ENCODE measurements around the gene ADAMTS17. TPM values are rescaled to one million over a fixed set of nuclear protein-coding genes. Genes with fewer than 3 reads are reported as not detected.

The ADAMTS17 gene, protein sequence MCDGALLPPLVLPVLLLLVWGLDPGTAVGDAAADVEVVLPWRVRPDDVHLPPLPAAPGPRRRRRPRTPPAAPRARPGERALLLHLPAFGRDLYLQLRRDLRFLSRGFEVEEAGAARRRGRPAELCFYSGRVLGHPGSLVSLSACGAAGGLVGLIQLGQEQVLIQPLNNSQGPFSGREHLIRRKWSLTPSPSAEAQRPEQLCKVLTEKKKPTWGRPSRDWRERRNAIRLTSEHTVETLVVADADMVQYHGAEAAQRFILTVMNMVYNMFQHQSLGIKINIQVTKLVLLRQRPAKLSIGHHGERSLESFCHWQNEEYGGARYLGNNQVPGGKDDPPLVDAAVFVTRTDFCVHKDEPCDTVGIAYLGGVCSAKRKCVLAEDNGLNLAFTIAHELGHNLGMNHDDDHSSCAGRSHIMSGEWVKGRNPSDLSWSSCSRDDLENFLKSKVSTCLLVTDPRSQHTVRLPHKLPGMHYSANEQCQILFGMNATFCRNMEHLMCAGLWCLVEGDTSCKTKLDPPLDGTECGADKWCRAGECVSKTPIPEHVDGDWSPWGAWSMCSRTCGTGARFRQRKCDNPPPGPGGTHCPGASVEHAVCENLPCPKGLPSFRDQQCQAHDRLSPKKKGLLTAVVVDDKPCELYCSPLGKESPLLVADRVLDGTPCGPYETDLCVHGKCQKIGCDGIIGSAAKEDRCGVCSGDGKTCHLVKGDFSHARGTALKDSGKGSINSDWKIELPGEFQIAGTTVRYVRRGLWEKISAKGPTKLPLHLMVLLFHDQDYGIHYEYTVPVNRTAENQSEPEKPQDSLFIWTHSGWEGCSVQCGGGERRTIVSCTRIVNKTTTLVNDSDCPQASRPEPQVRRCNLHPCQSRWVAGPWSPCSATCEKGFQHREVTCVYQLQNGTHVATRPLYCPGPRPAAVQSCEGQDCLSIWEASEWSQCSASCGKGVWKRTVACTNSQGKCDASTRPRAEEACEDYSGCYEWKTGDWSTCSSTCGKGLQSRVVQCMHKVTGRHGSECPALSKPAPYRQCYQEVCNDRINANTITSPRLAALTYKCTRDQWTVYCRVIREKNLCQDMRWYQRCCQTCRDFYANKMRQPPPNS
- total RNA-seq: 1 to 10 TPM; 5.6 to 7.3 TPM

DNA sequence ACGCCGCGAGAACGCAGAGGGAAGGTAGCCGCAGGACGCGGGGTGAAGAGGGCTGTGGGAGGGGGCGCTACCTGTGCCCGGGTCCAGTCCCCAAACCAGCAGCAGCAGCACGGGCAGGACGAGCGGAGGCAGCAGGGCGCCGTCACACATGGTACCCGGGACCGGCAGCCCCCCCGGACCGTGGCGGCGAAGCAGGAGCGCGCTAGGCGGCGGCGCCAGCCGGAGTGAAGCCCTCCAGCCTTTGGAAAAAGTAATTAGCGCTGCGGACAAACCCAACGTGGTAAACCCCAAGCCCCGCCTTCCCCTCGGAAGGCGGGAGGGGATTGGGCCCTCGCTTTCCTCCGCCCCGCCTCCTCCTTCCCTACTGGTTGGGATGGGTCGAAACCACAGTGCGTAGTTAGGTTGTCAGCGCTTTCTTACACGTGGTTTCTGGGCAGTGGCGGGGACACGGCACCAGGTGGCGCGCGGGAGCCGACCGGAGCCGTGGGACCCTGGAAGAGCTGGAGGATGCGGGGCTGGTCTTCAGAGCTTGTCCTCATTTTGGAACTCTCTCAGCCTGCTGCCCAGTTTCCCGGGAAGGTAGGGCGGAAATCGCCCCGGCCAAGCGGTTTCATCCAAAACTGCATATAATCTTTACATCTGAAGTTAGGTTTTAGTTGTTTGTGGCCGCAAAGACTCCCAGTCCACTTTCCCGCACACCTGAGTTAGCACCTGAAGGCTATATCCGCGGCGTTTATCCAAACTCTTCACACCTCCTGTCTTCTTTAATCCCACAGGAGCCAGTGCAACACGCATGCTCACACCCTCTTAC, at the start of gene ADAMTS17:
ADAMTS17 (minus strand) TSS at position 226 of the 811 bp plus-strand sequence; CDS start at position 150, 76 bp downstream.
- H3K4me3 Mint-ChIP-seq: peak within 1 kb of the TSS; percentile 45
- POLR2A ChIA-PET: interaction anchor here (0.5 to 1.2 kb wide), 3 partner anchors 11 to 910 kb away, joined by 3 to 4 read pairs (median 3); partner anchors contain the start of gene CHSY1
- peaks cover 16% of the 10 kb centered on the region for H3K4me1 Mint-ChIP-seq
- peaks cover 17% of the 10 kb centered on the region for H3K27me3 Mint-ChIP-seq
- ATAC-seq (ENCODE audit: low read depth) (peak; percentile 93), DNase-seq (peak; percentile 91)
- no peaks in the 10 kb centered on the region for H3K36me3 Mint-ChIP-seq
- no peaks in the 10 kb centered on the region for H3K9me3 Mint-ChIP-seq
- H3K27ac Mint-ChIP-seq: no peak within 1 kb of the TSS

DNA sequence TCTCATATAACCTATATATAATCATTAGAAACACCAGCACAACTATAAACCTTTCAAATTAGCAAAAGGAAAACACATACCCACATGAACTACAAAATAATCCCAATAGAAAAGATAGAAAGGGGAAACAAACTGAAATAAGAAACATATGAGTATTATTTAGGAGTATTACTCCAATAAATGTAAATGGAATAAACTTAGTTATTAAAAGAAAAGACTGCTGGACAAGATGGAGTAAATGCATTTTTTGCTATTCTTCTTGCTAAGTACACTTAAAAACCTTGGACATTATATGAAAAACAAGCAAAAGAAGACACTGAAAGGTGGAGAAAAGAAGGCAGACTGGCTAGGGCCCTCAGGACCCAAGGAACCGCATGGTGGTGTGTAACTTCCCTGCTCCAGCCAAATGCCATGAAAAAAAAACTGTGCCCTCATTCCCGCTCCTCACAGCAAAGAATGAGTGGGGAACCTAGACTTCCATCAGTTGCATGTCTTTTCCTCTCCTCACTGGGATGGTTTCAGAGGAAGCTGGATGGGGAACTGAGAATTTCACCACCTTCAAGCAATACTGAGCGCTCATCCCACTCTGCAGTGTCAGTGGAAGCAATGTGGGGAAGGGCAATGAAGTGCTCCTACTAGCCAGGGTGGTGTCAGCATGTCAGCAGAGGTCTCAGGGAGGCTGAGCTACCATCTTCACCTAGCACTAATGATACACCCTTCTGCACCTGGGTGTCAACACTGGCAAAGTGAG, 43.7 kb upstream of the ADAMTS17 start:
- Mint-ChIP-seq H3K27ac (no peak overlapping the region), H3K4me1 (no peaks in the 10 kb centered on the region), H3K4me3 (no peak overlapping the region), H3K36me3 (peaks cover 7% of the 10 kb centered on the region), H3K27me3 (no peaks in the 10 kb centered on the region), H3K9me3 (peaks cover 17% of the 10 kb centered on the region)
- POLR2A ChIA-PET: no interaction called here
- no peak for ATAC-seq (ENCODE audit: low read depth)
- DNase-seq: no peak

DNA sequence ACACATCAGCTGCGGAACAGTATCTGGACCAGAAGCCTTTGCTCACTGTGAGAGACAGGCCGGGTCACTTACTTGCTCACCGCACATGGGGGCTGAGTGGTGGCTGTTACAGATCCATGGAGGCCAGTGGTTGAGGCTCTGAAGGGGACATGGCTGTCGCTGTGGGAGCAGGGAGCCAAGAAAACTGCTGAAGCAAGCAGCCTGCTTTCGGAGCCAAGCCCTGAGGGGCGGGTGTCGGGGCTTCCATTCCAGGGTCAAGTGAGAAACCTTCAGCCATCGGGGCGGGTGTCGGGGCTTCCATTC, 42.3 kb upstream of the ADAMTS17 start:
- Mint-ChIP-seq H3K4me1 (no peaks in the 10 kb centered on the region), H3K27ac (no peak overlapping the region), H3K9me3 (peaks cover 19% of the 10 kb centered on the region), H3K27me3 (no peaks in the 10 kb centered on the region), H3K36me3 (peaks cover 7% of the 10 kb centered on the region), H3K4me3 (no peak overlapping the region)
- DNase-seq (no peak), ATAC-seq (ENCODE audit: low read depth) (no peak)
- POLR2A ChIA-PET: no interaction called here

DNA sequence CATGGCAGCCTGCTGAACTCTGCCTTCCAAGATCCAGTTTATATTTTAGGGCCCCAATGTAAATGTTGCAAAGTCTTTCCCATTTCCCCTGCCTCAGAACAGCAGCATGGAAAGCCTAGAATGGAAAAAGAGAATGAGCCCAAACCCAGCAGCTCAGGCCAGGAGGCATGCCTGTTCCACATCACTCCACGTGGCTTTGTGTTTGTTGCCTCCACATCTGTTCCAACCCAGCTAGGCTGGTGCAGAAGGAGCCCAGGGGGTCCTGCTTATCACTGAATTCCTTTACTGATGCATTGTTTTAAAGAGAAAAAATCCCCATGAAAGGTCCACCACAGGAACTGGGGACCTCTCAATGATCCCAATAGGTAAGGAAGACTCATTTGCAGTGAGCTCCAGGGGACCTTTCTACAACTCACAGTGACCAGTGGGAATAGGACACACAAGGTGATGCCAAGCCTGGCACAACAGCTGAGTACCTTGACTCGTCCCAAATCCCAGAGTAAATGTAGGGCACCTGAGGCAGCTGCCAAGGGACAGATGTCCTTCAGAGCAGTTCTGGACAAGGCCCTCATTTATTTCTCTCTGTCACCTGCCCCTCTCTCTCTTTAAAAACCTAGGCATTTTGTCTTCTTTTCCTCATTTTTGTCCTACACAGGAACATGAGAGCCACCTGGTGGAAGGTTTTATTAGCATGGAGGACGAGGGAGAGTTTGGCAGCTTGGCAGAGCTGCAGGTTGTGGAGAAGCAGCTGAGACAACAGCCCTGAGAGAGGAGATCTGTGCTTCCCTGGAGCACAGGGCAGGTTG, 41.7 kb upstream of the ADAMTS17 start:
- no peaks in the 10 kb centered on the region for H3K27me3 Mint-ChIP-seq
- peaks cover 7% of the 10 kb centered on the region for H3K36me3 Mint-ChIP-seq
- H3K9me3 Mint-ChIP-seq: peaks cover 19% of the 10 kb centered on the region
- H3K4me1 Mint-ChIP-seq: no peaks in the 10 kb centered on the region
- H3K27ac Mint-ChIP-seq: no peak overlapping the region
- POLR2A ChIA-PET: no interaction called here
- DNase-seq (no peak), ATAC-seq (ENCODE audit: low read depth) (no peak)
- H3K4me3 Mint-ChIP-seq: no peak overlapping the region

DNA sequence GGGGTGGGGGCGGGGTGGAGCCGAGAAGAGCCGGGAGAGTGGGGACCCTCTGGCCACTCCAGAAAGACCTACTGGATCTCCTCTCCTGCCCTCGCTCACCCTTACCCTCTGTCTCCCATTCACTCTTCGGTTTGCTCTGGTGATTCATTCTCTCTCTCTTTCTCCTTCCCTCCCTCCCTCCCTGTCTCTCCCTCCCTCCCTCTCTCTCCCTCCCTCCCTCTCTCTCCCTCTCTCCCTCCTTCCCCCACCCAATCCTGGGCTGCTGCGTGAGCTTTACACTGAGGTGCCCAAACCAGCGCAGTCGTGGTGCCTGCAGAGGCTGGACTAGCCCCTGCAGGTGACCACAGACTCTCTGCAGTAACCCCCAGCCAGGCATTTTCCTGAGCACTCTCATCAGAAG, 32.2 kb upstream of the ADAMTS17 start:
- peaks cover 44% of the 10 kb centered on the region for H3K27me3 Mint-ChIP-seq
- peaks cover 1% of the 10 kb centered on the region for H3K36me3 Mint-ChIP-seq
- POLR2A ChIA-PET: no interaction called here
- peak overlapping the region; percentile 51 for H3K4me3 Mint-ChIP-seq
- H3K9me3 Mint-ChIP-seq: peaks cover 4% of the 10 kb centered on the region
- H3K4me1 Mint-ChIP-seq: peaks cover 1% of the 10 kb centered on the region
- no peak overlapping the region for H3K27ac Mint-ChIP-seq
- DNase-seq (no peak), ATAC-seq (ENCODE audit: low read depth) (no peak)

DNA sequence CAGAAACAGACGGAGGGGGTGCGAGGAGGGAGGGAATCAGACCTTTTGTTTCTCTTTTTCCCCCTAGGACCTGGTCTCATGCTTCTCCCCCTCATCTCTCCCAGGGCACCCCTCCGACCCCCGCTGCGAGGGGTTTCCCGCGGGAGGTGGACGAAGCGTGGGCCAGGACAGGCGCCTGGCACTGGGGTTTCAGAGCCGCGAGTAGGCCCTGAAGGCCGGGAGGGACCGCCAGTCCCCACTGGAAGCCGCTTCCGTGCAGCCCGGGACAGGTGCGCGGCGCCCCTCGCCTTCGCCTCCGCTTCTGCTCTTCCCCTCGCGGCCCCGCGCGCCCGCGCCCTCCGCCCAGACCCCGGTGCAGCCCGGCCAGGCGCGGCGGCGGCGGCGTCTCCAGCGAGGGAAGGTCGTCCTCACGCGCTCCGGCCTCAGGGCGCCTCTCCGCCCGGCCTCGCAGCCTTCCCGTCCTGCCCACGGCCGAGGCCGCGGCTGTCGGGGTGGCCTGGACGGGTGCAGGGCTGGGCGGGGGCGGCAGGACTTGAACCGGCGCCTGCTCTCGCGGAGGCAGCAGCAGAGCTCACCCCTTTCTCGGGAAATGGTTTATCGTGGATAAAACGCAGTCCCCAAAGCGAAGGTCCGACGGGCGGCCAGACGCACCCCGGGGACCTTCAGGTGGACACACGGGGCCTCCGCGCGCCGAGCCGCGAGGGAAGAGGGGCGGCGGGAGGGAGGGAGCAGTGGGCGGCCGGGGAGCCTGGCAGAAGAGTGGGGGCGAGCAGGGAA, 31.5 kb upstream of the ADAMTS17 start:
- ATAC-seq (ENCODE audit: low read depth): peak; percentile 54
- H3K4me1 Mint-ChIP-seq: peaks cover 1% of the 10 kb centered on the region
- H3K4me3 Mint-ChIP-seq: no peak overlapping the region

DNA sequence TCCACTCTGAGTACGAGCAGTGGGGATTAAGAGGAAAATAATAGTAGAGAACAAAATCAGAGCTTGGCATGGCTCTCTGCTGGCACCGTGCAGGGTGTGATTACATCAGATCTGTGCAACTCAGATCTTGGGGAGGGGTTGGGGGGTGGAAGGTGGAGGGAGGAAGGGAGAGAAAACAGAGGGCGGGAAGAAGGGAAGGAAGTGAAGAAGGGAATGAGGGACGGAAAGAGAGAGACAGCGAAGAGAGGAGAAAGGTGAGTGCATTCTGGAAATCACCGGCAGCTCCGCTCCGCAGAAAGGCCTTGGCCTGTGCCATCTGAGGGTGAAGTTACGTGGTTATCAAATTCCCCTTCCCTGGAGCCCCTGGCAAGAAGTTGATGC, 31.0 kb upstream of the ADAMTS17 start:
- peaks cover 44% of the 10 kb centered on the region for H3K27me3 Mint-ChIP-seq
- H3K27ac Mint-ChIP-seq: no peak overlapping the region
- ATAC-seq (ENCODE audit: low read depth) (no peak), DNase-seq (no peak)
- peak overlapping the region; percentile 35 for H3K4me3 Mint-ChIP-seq
- peaks cover 1% of the 10 kb centered on the region for H3K4me1 Mint-ChIP-seq
- H3K9me3 Mint-ChIP-seq: peaks cover 4% of the 10 kb centered on the region
- H3K36me3 Mint-ChIP-seq: peaks cover 1% of the 10 kb centered on the region
- POLR2A ChIA-PET: no interaction called here

More for the DNA sequence above, 31.5 kb upstream of the ADAMTS17 start:
- POLR2A ChIA-PET: no interaction called here
- peaks cover 4% of the 10 kb centered on the region for H3K9me3 Mint-ChIP-seq
- DNase-seq: no peak
- H3K27me3 Mint-ChIP-seq: peaks cover 44% of the 10 kb centered on the region
- peaks cover 1% of the 10 kb centered on the region for H3K36me3 Mint-ChIP-seq
- H3K27ac Mint-ChIP-seq: no peak overlapping the region

DNA sequence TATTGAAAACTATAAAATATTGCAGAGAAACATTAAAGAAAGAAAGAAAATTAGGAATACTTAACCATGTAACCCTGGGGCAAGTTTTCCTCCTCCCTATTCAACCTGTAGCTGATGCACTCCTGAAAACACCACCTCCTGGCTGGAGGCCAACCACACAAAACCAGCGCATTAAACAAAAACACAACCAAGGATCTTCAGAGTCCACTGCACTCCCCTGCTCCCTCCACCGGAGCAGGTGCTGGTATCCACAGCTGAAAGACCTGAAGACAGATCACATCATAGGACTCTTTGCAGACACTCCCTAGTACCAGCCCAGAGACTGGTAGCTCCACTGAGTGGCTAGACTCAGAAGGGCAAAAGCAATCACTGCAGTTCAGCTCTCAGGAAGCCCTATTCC, 13.6 kb upstream of the ADAMTS17 start:
- H3K9me3 Mint-ChIP-seq: peaks cover 1% of the 10 kb centered on the region
- peaks cover 43% of the 10 kb centered on the region for H3K27me3 Mint-ChIP-seq
- DNase-seq (no peak), ATAC-seq (ENCODE audit: low read depth) (no peak)
- no peaks in the 10 kb centered on the region for H3K36me3 Mint-ChIP-seq
- H3K4me1 Mint-ChIP-seq: peaks cover 3% of the 10 kb centered on the region
- POLR2A ChIA-PET: no interaction called here
- no peak overlapping the region for H3K27ac Mint-ChIP-seq
- no peak overlapping the region for H3K4me3 Mint-ChIP-seq

DNA sequence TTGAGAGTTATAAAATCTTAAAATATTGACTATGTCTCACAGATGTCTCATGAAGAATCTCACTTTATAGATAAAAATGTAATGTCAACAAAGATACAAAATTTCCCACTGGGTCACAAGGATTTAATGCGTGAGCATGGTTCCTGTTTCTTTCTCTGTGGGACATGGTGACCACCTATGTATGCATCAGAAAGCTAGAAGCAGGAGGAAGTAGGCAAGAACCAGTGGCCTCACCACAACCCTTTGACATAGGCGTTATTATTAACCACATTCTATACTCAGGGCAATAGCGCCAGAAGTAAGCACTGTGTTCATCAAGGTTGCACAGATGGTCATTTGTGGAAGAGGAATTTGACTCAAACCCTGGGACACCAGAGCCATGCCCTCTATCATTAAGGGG, 11.7 kb upstream of the ADAMTS17 start:
- H3K36me3 Mint-ChIP-seq: no peaks in the 10 kb centered on the region
- H3K9me3 Mint-ChIP-seq: peaks cover under 1% of the 10 kb centered on the region
- H3K27me3 Mint-ChIP-seq: peaks cover 32% of the 10 kb centered on the region
- H3K27ac Mint-ChIP-seq: no peak overlapping the region
- peaks cover 6% of the 10 kb centered on the region for H3K4me1 Mint-ChIP-seq
- no peak overlapping the region for H3K4me3 Mint-ChIP-seq
- DNase-seq: no peak
- POLR2A ChIA-PET: no interaction called here
- no peak for ATAC-seq (ENCODE audit: low read depth)

DNA sequence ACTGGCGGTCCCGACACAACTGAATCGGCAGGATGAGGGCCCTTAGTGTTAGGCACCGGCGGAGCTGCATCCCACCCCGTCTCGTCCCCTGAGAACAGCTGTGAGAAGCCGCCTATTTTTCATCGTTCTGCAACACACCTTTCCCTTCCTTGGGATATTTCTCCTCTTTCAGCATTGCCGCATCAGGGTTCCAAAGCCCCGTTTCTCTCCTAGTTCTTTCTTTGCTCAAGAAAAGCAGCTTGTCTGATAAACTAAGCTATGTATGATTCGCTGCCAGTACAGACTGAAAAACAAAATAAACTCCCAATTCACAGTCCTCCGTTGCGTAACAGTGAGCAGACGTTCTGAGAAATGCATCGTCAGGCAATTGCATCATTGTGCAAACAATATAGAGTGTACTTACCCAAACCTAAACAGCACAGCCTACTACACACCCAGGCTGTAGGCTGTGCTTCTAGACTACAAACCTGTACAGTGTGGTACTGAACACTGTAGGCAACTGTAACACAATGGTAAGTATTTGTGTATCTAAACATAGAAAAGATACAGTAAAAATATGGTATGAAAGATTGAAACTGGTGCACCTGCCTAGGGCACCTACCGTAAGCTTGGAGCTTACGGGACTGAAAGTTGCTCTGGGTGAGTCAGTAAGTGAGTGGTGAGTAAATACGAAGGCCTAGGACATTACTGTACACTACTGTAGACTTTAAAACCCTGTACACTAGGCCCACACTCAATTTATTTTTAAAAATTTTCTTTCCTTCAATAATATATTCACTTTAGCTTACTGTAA, 8.9 kb upstream of the ADAMTS17 start:
- H3K27ac Mint-ChIP-seq: peak overlapping the region; percentile 86
- H3K27me3 Mint-ChIP-seq: peaks cover 18% of the 10 kb centered on the region
- ATAC-seq (ENCODE audit: low read depth) (no peak), DNase-seq (no peak)
- H3K9me3 Mint-ChIP-seq: no peaks in the 10 kb centered on the region
- H3K4me3 Mint-ChIP-seq: peak overlapping the region; percentile 91
- POLR2A ChIA-PET: interaction anchor here (0.5 to 2.2 kb wide), 8 partner anchors 10 to 901 kb away, joined by 3 to 12 read pairs (median 4); partner anchors contain the start of genes ASB7, CHSY1 and LINS1
- no peaks in the 10 kb centered on the region for H3K36me3 Mint-ChIP-seq
- H3K4me1 Mint-ChIP-seq: peaks cover 6% of the 10 kb centered on the region
